OCI-LY1 (cell line): ENCODE measurements around the gene TMEM178A.

Source experiments
- EZH2 ChIP-seq: fragments of 200-600 bp; sonication (generic), shearing (Covaris generic); IDR thresholded peaks from 2 replicates; pipeline ENCODE4 v1.8.0; 2017; ENCODE audit warnings: borderline replicate concordance, mixed run types, mild to moderate bottlenecking, antibody characterized with exemption, low read length, moderate library complexity, mixed read lengths
- TF ChIP-seq, protein P1 (sequence below): fragments of 200-600 bp; sonication (generic), shearing (Covaris generic); IDR thresholded peaks from 2 replicates; pipeline ENCODE4 v1.5.1; 2017; ENCODE audit warnings: mild to moderate bottlenecking, antibody characterized with exemption, low read length, moderate library complexity, mixed read lengths

GRCh38 chr2:39679805-39680204, 14.1 kb downstream of the TMEM178A start:
- TF ChIP-seq, protein P1, sequence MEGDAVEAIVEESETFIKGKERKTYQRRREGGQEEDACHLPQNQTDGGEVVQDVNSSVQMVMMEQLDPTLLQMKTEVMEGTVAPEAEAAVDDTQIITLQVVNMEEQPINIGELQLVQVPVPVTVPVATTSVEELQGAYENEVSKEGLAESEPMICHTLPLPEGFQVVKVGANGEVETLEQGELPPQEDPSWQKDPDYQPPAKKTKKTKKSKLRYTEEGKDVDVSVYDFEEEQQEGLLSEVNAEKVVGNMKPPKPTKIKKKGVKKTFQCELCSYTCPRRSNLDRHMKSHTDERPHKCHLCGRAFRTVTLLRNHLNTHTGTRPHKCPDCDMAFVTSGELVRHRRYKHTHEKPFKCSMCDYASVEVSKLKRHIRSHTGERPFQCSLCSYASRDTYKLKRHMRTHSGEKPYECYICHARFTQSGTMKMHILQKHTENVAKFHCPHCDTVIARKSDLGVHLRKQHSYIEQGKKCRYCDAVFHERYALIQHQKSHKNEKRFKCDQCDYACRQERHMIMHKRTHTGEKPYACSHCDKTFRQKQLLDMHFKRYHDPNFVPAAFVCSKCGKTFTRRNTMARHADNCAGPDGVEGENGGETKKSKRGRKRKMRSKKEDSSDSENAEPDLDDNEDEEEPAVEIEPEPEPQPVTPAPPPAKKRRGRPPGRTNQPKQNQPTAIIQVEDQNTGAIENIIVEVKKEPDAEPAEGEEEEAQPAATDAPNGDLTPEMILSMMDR = no peak
- TF ChIP-seq EZH2 = no peak
